ENCODE results near the gene GPR42. TPM values are rescaled to one million over a fixed set of nuclear protein-coding genes. Genes with fewer than 3 reads are reported as not detected.
A peak's percentile ranks its signal among the peaks of the same experiment; 100 is the strongest.

The GPR42 gene
- total and polyA plus RNA-seq, 10 of the 15 experiments (the other 5 are each of a cell fraction or from before 2014, with no cell fraction given), result 0.13 TPM; not detected in 9

- TF ChIP-seq REST (IDR thresholded peaks at IDR 0.05; ENCODE audit: low read depth, low read length) (no peak), RELA (IDR thresholded peaks at IDR 0.05; ENCODE audit: borderline replicate concordance, partially characterized antibody) (no peak), TCF3 (IDR thresholded peaks at IDR 0.05; ENCODE audit: borderline replicate concordance, insufficient read depth, low read depth, low read length) (no peak), BMI1 (IDR thresholded peaks at IDR 0.05; ENCODE audit: borderline replicate concordance) (no peak)
- TF ChIP-seq, protein P1, sequence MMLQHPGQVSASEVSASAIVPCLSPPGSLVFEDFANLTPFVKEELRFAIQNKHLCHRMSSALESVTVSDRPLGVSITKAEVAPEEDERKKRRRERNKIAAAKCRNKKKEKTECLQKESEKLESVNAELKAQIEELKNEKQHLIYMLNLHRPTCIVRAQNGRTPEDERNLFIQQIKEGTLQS (IDR thresholded peaks at IDR 0.05; ENCODE audit: borderline replicate concordance, extremely low read depth, low read depth, low read length), result no peak
Measured at GRCh38 chr19:35375505-35376307, 4.8 kb downstream of the GPR42 start (continued).

- H3K79me2 ChIP-seq (ENCODE audit: control insufficient read depth, insufficient read depth, low read length), result no peaks in the 10 kb centered on the region
- no peaks in the 10 kb centered on the region for H4K20me1 ChIP-seq (ENCODE audit: control insufficient read depth, insufficient read depth)
- peaks cover 34% of the 10 kb centered on the region for H3K4me1 ChIP-seq (ENCODE audit: control insufficient read depth, insufficient read depth, low read length)
- POLR2A ChIA-PET, result interaction anchor here (0.6 to 4.1 kb wide), 17 partner anchors 10 to 89 kb away, joined by 3 to 52 read pairs (median 5); no protein-coding TSS in a partner anchor
- RAD21 ChIA-PET (ENCODE audit: unreplicated experiment), result interaction anchor here (0.7 to 5.8 kb wide), 18 partner anchors 13 to 271 kb away, joined by 3 to 90 read pairs (median 4); partner anchors contain the start of genes COX6B1 and FFAR1
- no peaks in the 10 kb centered on the region for H3K36me3 ChIP-seq (ENCODE audit: control insufficient read depth in 2 of 2, insufficient read depth in 2 of 2, low read length in 1 of 2)
- ATAC-seq (no peak), FAIRE-seq (no peak), DNase-seq (ENCODE audit: low read depth, low spot score) (no peak)
- no peaks in the 10 kb centered on the region for H3K27me3 ChIP-seq (replicated peaks in 1 of 2; ENCODE audit: control insufficient read depth in 2 of 2, insufficient read depth in 2 of 2, low read length in 1 of 2)
- SMC1A ChIA-PET (ENCODE audit: uncharacterized antibody, unreplicated experiment), result interaction anchor here (0.8 to 5.4 kb wide), 17 partner anchors 8 to 336 kb away, joined by 3 to 110 read pairs (median 6); partner anchors contain the start of gene FFAR3
- H2AFZ ChIP-seq (ENCODE audit: control insufficient read depth, low read depth, low read length), result no peak overlapping the region
- H3K27ac ChIP-seq (ENCODE audit: control insufficient read depth, insufficient read depth), result peak overlapping the region; percentile 66
- WGBS (ENCODE audit: insufficient coverage, insufficient replicate concordance, low lambda C conversion rate, missing lambda C conversion rate), result 8% methylated on average over 1 of the region's 1 CpG
- H3K4me2 ChIP-seq (ENCODE audit: control insufficient read depth, insufficient read depth), result peak overlapping the region; percentile 15; the same call in 1 of the 2 replicates
- CTCF ChIA-PET, result interaction anchor here (0.6 to 4.0 kb wide), 13 partner anchors 16 to 117 kb away, joined by 3 to 22 read pairs (median 4); no protein-coding TSS in a partner anchor
- H3K9ac ChIP-seq (ENCODE audit: control insufficient read depth, insufficient read depth, low read length), result no peak overlapping the region
- in situ Hi-C loops (cut with MboI), result no loop called here
- no TSS peak for BruUV-seq (replicated peaks)
- H3K9me3 ChIP-seq (replicated peaks; ENCODE audit: control insufficient read depth, insufficient read depth, low read length), result peaks cover 2% of the 10 kb centered on the region; the same call in 2 of the 3 replicates
- intact Hi-C loops (cut with micrococcal nuclease; ENCODE audit: unreplicated experiment), result loop anchor here (1.0 to 5.0 kb wide), 2 partner anchors 24 to 40 kb away; no protein-coding TSS in a partner anchor
- no peak overlapping the region for H3K4me3 ChIP-seq
- TF ChIP-seq NBN (IDR thresholded peaks at IDR 0.05), result 0 out of 2 replicates have a peak, but pooled peaks have one; percentile 25
- TF ChIP-seq ZNF384 (IDR thresholded peaks at IDR 0.05; ENCODE audit: borderline replicate concordance, low read depth, low read length), result peak; percentile 32
- TF ChIP-seq, protein P2, sequence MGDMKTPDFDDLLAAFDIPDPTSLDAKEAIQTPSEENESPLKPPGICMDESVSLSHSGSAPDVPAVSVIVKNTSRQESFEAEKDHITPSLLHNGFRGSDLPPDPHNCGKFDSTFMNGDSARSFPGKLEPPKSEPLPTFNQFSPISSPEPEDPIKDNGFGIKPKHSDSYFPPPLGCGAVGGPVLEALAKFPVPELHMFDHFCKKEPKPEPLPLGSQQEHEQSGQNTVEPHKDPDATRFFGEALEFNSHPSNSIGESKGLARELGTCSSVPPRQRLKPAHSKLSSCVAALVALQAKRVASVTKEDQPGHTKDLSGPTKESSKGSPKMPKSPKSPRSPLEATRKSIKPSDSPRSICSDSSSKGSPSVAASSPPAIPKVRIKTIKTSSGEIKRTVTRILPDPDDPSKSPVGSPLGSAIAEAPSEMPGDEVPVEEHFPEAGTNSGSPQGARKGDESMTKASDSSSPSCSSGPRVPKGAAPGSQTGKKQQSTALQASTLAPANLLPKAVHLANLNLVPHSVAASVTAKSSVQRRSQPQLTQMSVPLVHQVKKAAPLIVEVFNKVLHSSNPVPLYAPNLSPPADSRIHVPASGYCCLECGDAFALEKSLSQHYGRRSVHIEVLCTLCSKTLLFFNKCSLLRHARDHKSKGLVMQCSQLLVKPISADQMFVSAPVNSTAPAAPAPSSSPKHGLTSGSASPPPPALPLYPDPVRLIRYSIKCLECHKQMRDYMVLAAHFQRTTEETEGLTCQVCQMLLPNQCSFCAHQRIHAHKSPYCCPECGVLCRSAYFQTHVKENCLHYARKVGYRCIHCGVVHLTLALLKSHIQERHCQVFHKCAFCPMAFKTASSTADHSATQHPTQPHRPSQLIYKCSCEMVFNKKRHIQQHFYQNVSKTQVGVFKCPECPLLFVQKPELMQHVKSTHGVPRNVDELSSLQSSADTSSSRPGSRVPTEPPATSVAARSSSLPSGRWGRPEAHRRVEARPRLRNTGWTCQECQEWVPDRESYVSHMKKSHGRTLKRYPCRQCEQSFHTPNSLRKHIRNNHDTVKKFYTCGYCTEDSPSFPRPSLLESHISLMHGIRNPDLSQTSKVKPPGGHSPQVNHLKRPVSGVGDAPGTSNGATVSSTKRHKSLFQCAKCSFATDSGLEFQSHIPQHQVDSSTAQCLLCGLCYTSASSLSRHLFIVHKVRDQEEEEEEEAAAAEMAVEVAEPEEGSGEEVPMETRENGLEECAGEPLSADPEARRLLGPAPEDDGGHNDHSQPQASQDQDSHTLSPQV (IDR thresholded peaks at IDR 0.05), result no peak
- peak; percentile 53; the same call in 1 of the 2 replicates for TF ChIP-seq SPI1 (IDR thresholded peaks at IDR 0.05; ENCODE audit: borderline replicate concordance, insufficient read depth, low read depth, low read length)
- no peak for TF ChIP-seq CEBPB (IDR thresholded peaks at IDR 0.05; ENCODE audit: borderline replicate concordance in 1 of 2, low read depth in 2 of 2, low read length in 2 of 2)
Measured at GRCh38 chr19:35377656-35378055, 6.8 kb downstream of the GPR42 start.

All from GM12878 (cell line).